Stimulated activated CD4-positive, alpha-beta T cell treated with anti-CD3 and anti-CD28 coated beads, Interleukin-12 subunit alpha, Interleukin-12 subunit beta, amount 100 ng/mL, for 4 hours (primary cell): ENCODE data around the gene APOH.

ENCODE experiments used
- DNase-seq: peaks from one replicate; pipeline ENCODE4 v3.0.0-alpha.2; 2020

The APOH gene

DNA sequence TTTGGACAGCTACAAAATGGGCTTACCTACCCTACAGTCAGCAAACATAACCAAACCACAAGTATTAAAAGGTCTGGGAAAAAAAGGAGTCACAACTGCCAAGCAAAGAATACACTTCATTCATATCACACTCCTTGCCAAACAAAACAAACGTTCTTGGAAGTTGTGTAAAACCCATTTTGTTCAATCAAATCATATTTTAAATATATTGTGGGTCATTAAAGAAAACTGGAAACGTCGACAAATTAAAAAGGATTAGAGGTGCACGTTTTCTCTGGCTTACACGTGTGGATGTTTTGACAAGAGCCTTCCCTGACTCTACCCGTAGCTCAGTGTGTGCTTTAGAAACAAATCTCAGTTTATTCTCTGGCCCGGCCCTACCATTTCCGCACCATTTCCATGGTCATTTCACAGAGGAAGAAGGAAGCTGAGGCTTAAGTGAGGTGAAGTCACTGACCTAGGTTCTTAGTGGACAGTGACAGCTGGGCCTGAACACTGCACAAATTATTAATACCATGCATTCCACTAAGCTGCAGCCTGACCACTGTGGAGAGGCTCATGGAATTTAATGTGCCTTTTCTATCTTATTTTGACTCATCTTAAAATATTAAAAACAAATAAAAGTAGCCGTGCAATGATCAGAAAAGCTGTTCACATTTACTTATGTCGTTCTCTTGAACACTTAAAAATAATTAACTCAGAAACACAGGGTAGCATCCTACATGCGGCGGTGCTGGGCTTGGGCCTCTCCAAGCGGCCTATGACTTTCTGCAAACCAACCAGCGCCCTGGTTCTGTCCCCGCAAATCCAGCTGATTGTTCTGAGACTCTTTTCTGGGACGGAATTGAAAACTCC, 38.2 kb downstream of the APOH start:
- DNase-seq = no peak

DNA sequence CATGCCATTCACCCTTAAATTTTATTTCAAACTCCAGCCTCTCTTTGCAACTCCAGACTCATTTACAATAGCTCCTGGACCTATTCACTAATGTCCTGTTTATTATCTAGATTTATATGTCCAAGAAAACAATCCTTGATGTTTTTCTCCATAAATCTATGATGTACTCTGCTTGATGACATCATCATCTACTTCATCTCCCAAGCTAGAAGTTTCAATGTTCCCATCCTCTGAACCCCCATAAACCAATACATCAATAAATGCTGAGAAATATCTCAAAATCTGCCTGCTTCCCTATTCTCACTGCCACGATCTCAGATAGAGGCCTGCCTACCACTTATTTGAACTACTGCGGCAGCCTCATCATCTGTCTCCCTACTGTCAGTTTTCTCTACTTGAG, 41.5 kb downstream of the APOH start:
- DNase-seq = no peak

DNA sequence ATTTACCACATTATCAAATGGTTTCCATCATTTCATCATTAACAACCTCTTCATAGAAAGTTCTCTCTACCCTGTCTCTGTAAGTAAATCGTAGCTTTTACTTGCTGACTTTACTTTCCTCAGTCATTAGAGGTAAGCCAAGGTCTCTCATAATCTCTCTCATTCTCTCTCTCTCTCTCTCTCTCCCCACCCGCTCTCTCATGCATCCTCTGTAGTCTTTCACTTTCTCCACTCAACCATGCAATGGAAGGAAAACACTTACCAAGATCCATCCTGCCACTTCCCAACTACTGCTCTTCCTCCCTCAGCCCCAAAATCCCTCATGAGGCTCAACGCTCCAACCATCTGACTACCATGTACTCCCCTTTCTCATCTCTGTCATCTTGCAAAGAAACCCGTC, 43.4 kb downstream of the APOH start:
- no peak for DNase-seq

DNA sequence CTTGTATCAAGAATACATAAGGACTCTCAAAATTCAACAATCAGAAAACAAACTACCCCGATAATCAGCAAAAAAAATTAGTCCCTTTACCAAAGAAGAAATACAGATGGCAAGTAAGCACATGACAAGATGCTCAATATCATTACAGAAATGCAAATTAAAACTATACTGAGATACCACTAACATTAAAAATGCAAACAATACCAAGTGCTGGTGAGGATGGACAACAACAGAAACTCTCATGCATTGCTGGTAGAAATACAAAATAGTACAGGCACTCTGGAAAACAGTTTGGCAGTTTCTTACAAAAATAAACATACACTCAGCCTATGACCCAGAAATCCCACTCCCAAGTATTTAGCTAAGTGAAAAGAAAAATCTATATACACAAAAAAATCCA, 44.8 kb downstream of the APOH start:
- no peak for DNase-seq

DNA sequence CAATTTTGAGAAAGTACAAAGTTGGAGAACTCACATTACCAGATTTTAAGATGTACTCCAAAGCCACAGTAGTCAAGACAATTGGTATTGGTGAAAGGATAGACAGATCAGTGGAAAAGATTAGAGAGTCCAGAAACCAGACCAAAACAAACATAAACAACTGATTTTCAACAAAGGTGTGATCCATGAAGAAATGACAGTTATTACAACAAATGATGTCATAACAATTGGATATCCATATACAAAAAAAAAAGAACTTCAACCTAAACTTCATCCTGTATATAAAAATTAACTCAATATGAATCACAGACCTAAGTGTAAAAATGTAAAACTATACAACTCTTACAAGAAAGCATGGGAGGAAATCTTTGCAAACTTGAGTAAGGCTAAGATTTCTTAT, 45.7 kb downstream of the APOH start:
- no peak for DNase-seq

DNA sequence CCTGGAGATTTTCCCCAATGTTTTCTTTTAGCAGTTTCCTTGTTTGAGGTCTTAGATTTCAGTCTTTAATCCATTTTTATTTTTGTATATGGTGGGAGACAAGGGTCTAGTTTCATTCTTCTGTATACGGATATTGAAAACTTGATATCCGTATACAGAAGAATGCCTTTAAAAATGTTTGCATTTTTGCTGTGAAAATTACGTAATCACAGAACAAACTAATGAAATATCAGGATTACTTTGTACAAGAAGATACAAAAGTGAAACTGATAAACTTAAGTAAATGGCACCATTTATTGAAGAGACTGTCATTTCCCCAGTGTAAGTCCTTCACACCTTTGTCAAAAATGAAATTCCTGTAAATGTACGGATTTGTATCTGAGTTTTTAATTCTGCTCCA, 50.6 kb downstream of the APOH start:
- no peak for DNase-seq

DNA sequence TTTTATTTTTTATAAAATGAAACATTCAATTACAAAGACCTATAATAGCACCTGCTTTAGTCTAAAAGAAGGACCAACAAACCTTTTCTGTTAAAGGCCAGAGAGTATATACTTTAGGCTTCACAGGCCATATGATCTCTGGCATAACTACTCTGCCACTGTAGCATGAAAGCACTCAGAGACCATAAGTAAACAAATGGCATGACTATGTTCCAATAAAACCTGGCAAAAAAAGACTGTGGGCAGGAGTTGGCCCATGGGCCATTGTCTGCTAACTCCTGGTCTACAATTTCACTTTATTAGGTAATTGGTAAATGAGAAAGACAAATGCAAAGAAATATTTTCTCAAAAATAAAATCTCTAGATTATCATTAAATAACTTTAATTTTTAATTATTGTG, 52.2 kb downstream of the APOH start:
- DNase-seq = no peak

DNA sequence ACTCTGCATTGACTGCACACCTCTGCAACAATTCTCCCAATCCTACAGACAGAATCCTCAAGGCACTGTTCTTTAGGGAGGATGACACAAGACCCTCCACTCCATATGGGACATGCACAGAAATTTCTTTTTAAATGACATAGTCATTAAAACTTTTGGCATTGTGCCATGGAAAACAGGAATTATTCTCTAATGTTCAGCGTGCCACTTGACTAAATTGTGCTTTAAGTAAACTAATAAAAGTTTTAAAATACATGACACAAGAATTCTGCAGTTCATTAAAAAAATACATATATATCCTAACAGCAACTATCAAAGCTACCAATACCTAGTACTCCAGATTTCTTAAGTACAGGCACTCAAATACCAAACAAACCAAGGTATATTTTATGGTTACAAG, 53.3 kb downstream of the APOH start:
- DNase-seq = no peak

DNA sequence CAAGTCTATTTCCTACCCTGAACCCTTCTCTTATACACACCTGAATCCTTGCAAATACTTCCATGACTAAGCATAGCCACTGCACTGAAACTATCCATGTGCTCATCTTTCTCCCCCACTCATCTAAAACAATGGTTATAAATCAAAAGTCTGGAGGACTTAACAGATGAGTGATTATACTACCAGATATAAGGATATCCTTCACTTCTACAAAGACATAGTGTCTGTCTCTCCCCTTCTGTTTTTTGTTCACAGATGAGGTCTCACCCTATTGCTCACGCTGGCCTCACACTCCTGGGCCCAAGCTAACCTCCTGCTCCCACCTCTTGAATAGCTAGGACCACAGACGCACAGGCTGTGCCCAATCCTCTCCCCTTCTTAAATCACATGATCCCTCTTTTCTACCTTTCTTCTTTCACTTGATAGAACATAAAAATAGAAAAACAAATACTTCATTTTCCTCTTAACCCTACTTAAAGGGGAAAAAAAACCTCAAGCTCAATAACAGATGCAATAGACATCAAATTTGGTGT, 56.5 kb downstream of the APOH start:
- no peak for DNase-seq

DNA sequence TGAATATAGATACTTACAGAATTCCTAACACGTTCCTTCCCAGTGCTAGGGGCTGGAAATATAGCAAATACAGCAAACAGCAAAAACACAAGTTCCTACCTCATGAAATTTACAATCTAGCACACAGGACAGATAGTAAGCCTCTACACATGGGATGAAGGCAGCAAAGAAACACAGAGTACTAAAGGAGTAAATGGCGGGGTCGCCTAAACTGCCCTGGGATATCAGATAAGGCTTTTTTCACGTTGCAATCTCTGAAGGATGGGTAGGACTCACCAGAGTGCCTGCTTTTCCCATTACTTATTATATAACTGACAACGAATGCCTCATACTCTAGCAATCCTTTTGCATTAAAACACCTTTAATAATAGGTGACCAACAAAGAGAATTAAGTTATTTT, 57.1 kb downstream of the APOH start:
- no peak for DNase-seq

DNA sequence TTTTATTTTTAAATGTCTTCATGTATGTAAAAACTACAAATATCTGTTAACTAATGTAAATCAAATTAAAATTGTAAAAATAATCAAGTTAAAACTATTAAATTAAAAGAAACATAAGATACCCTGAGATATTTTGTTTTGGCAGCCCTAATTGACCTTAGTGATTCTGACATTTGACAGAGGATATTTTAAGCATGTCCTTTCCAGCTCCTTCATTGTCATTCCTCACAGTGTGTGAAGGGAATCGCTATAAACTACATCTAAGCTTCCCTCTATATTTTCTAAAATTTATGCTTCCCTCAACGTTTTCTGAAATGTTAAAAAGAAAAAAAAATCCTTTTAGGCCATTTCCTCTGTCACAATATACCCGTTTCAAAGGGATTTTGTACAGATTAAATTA, 57.5 kb downstream of the APOH start:
- no peak for DNase-seq

DNA sequence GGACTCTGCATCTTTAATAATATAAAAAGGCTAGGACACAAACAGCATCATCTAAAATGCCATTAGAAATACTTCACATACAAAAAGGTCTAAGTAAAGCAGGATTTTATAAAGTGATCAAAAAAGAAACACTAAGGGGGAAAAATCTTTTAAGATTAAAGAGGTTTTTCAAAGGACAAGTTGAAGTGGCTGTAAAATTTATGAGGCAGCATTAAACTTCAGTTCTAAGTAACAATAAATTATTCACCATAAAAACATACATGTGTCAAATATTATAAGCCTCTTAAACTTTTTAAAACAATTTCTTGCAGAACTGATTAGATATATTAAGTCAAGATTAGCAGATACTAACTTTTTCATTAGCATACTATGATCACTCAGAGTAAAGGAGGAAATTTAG, 58.0 kb downstream of the APOH start:
- no peak for DNase-seq

DNA sequence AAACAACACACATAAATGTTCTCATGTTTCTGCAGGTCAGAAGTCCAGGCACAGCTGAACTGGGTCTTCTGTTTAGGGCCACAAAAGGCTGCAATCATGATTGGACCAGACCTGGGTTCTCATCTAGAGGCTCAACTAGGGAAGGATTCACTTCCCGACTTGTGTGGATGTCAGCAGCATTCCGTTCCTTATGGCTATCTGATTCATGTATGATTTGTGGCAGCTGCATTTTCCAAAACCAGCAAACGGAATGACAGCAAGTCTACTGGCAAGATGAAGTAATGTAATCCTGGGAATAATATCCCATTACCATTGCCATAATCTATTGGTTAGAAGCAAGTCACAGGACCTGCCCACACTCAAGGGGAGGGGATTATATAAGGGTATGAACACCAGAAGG, 59.4 kb downstream of the APOH start:
- DNase-seq = no peak

DNA sequence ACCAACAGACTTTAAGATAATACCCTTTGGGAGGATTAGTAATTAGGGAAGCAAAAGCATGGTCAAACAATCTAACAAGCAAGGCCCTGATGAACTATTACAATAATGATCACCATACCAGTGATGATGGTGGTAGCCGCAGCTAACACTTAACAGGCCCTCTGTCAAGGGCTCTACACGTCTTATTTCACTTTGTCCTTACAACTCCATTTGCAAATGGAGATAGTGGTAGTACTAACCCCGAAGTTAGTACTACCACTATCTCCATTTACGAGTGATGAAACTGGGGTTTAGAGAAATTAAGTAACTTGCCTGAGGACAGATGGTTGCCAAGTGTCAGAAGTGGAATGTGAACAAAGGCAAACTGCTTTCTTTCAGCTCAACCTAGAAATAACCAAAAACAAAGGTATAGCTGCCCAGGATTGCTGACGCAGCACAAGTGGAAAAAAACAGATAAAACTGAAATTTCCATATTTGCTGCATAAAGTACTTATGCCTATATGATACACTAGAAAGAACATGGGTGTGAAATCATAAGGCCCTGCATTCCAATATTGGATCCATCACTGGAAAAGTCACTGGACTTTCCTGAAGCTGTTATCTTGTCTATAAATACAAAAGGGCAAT, 61.9 kb downstream of the APOH start:
- DNase-seq = no peak

DNA sequence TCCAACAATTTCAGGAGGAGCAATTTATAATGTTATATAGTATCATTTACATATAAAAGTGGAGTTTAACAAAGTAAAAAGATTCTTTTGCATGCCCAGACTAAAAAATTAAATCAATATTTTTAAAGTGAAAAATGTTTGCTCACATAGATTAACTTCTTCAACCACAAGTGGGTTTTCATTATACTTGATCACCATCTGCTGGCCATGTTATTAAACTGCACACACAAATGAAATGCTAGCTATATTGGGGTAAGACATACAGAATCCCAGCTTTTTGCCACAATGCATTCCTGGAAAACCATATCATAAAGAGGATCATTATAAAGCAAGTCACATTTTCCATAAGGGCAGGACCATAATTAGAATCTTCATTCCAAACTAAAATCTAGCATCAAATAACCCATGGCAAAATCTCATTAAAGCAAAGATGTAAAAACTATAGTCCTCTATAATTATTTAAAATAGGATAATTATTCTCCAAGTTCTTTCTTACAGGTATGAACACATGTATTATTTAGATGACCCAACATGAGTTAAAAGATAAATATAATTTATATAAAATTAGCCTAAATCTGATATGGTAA, 63.6 kb downstream of the APOH start:
- DNase-seq = no peak
